Measurements from ENCODE around the gene TAF11L7. TPM values are rescaled to one million over a fixed set of nuclear protein-coding genes. Genes with fewer than 3 reads are reported as not detected.
"Not testable (repeated sequence)": the region's sequence is repeated elsewhere in the genome, so short reads cannot be mapped to it uniquely, and the experiment has no call there.

The TAF11L7 gene
- total RNA-seq, 1 donor from 2014 or later = not detected

DNA sequence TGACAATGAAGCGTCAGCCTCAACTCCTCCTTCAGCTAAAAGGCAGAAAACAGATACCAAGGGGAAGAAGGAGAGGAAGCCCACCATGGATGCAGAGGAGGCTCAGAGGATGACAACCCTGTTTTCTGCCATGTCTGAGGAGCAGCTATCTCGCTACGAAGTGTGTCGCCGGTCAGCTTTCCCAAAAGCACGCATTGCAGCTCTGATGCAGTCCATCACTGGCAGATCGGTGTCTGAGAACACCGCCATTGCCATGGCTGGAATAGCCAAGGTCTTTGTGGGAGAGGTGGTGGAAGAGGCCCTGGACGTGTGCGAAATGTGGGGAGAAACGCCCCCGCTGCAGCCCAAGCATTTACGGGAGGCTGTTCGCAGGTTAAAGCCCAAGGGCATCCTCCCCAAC lies 19.4 kb upstream of the TAF11L7 start:
- TF ChIP-seq, protein P1, sequence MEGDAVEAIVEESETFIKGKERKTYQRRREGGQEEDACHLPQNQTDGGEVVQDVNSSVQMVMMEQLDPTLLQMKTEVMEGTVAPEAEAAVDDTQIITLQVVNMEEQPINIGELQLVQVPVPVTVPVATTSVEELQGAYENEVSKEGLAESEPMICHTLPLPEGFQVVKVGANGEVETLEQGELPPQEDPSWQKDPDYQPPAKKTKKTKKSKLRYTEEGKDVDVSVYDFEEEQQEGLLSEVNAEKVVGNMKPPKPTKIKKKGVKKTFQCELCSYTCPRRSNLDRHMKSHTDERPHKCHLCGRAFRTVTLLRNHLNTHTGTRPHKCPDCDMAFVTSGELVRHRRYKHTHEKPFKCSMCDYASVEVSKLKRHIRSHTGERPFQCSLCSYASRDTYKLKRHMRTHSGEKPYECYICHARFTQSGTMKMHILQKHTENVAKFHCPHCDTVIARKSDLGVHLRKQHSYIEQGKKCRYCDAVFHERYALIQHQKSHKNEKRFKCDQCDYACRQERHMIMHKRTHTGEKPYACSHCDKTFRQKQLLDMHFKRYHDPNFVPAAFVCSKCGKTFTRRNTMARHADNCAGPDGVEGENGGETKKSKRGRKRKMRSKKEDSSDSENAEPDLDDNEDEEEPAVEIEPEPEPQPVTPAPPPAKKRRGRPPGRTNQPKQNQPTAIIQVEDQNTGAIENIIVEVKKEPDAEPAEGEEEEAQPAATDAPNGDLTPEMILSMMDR (IDR thresholded peaks at IDR 0.05; ENCODE audit: insufficient read depth, low read length, severe bottlenecking) = no peak
- no peaks in the 10 kb centered on the region for H3K27me3 ChIP-seq (ENCODE audit: control insufficient read depth, insufficient read depth, low read length)
- FAIRE-seq = no peak
- no peaks in the 10 kb centered on the region for H3K36me3 ChIP-seq (ENCODE audit: control insufficient read depth, insufficient read depth, low read length)
- no peak overlapping the region for H3K4me3 ChIP-seq (ENCODE audit: low read depth, low read length)
- DNase-seq (ENCODE audit: low read depth) = no peak

DNA sequence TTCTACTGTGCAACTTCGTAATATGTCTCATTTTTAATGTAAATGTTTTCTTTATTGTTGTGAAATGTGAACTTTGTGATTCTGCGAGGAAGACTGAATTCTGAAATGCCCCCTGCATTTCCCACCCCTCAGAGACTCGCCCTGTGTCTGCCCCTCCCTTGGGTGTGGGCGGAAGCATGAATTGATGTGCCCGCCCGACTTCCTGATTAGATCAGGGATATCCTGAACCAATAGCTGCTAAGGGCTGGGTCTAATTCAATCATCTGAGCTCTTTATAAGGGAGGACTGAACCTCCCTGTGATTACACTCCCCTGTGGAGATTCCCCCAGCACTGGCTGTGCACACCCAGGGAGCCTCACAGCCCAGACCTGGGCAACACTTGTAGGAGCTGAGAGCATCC lies 18.3 kb upstream of the TAF11L7 start, which contains the start of gene TAF11L11:
Gene TAF11L11 (plus strand): TSS at position 304 of the 400 bp plus-strand sequence.
- H3K27me3 ChIP-seq (ENCODE audit: control insufficient read depth, insufficient read depth, low read length); FAIRE-seq; DNase-seq (ENCODE audit: low read depth): not testable (repeated sequence)

DNA sequence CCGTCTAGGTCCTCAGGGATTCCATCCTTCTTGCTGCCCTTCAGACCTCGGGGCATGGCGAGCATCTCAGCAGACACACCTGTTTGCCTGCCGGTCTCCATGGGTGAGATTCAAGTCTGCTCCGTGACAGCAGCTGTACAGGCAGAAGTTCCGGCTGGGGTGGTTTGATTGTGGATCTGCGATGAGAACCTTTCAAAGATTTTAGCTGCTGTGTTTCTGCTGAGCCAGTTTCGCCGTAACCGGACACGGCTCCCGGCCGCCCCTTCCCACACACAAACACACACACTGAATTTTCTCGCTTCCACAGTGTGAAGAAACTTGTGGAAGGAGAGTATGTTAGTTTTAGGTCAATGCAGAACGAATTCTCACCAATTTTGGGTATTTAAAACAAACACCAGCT lies 12.2 kb upstream of the TAF11L7 start, which contains the start of gene TAF11L10:
Gene TAF11L10 (minus strand): TSS at position 101 of the 400 bp plus-strand sequence.
- not testable (repeated sequence) for H3K36me3 ChIP-seq (ENCODE audit: control insufficient read depth, insufficient read depth, low read length); H3K4me3 ChIP-seq (ENCODE audit: low read depth, low read length); H3K27me3 ChIP-seq (ENCODE audit: control insufficient read depth, insufficient read depth, low read length); DNase-seq (ENCODE audit: low read depth); FAIRE-seq

More for the DNA sequence above, 18.3 kb upstream of the TAF11L7 start, which contains the start of gene TAF11L11:
- H3K4me3 ChIP-seq (ENCODE audit: low read depth, low read length); H3K36me3 ChIP-seq (ENCODE audit: control insufficient read depth, insufficient read depth, low read length): not testable (repeated sequence)

DNA sequence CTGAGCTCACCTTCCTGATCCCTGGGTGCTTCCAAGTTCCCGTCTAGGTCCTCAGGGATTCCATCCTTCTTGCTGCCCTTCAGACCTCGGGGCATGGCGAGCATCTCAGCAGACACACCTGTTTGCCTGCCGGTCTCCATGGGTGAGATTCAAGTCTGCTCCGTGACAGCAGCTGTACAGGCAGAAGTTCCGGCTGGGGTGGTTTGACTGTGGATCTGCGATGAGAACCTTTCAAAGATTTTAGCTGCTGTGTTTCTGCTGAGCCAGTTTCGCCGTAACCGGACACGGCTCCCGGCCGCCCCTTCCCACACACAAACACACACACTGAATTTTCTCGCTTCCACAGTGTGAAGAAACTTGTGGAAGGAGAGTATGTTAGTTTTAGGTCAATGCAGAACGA lies 8.7 kb upstream of the TAF11L7 start, which contains the start of gene TAF11L9:
Gene TAF11L9 (minus strand): TSS at position 140 of the 400 bp plus-strand sequence.
- H3K4me3 ChIP-seq (ENCODE audit: low read depth, low read length); H3K27me3 ChIP-seq (ENCODE audit: control insufficient read depth, insufficient read depth, low read length); H3K36me3 ChIP-seq (ENCODE audit: control insufficient read depth, insufficient read depth, low read length); FAIRE-seq; DNase-seq (ENCODE audit: low read depth): not testable (repeated sequence)

DNA sequence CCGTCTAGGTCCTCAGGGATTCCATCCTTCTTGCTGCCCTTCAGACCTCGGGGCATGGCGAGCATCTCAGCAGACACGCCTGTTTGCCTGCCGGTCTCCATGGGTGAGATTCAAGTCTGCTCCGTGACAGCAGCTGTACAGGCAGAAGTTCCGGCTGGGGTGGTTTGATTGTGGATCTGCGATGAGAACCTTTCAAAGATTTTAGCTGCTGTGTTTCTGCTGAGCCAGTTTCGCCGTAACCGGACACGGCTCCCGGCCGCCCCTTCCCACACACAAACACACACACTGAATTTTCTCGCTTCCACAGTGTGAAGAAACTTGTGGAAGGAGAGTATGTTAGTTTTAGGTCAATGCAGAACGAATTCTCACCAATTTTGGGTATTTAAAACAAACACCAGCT lies 5.3 kb upstream of the TAF11L7 start, which contains the start of gene TAF11L8:
Gene TAF11L8 (minus strand): TSS at position 101 of the 400 bp plus-strand sequence.
- H3K4me3 ChIP-seq (ENCODE audit: low read depth, low read length); FAIRE-seq; DNase-seq (ENCODE audit: low read depth); H3K27me3 ChIP-seq (ENCODE audit: control insufficient read depth, insufficient read depth, low read length); H3K36me3 ChIP-seq (ENCODE audit: control insufficient read depth, insufficient read depth, low read length): not testable (repeated sequence)

Other genes with a start within 250 kb of the TAF11L7 start
- gene TAF11L2, start 87.5 kb downstream of the TAF11L7 start, total RNA-seq = not detected in 2 replicates
- not detected in 2 replicates for gene TAF11L3, start 67.4 kb downstream of the TAF11L7 start, total RNA-seq
- not detected in 2 replicates for gene TAF11L4, start 64.0 kb downstream of the TAF11L7 start, total RNA-seq
- gene TAF11L5, start 60.5 kb downstream of the TAF11L7 start, total RNA-seq = not detected in 2 replicates
- gene TAF11L6, start 57.1 kb downstream of the TAF11L7 start, total RNA-seq = not detected in 2 replicates
- gene TAF11L8, start 5.2 kb upstream of the TAF11L7 start, total RNA-seq = not detected in 2 replicates
- gene TAF11L9, start 8.6 kb upstream of the TAF11L7 start, total RNA-seq = not detected in 2 replicates
- not detected in 2 replicates for gene TAF11L10, start 12.1 kb upstream of the TAF11L7 start, total RNA-seq
- gene TAF11L11, start 18.4 kb upstream of the TAF11L7 start, total RNA-seq = not detected in 2 replicates
- gene TAF11L12, start 24.6 kb upstream of the TAF11L7 start, total RNA-seq = 0.26 TPM in 1 of 2 replicates, not detected in the other
- not detected in 2 replicates for gene TAF11L13, start 46.3 kb upstream of the TAF11L7 start, total RNA-seq
- gene TAF11L14, start 48.7 kb upstream of the TAF11L7 start, total RNA-seq = not detected in 2 replicates